HG02981 (cell line): Measurements from ENCODE around the gene GSTT2.
"Not testable (repeated sequence)": the region's sequence is repeated elsewhere in the genome, so short reads cannot be mapped to it uniquely, and the experiment has no call there.

Experiments
- ATAC-seq: cut with Tn5 transposase; IDR thresholded peaks from one replicate; pipeline ENCODE4 v1.9.1; 2021; ENCODE audit warnings: mild to moderate bottlenecking, moderate library complexity; ENCODE audit not compliant: unreplicated experiment

GSTT2 gene

GRCh38 chr22:23974345-23974744 is 5.6 kb upstream of the GSTT2 start, which contains the start of gene DDT:
TSS of gene DDT (minus strand) at chr22:23974441. CDS start at chr22:23974414, 27 bp downstream.
- ATAC-seq: peak; percentile 92

DNA sequence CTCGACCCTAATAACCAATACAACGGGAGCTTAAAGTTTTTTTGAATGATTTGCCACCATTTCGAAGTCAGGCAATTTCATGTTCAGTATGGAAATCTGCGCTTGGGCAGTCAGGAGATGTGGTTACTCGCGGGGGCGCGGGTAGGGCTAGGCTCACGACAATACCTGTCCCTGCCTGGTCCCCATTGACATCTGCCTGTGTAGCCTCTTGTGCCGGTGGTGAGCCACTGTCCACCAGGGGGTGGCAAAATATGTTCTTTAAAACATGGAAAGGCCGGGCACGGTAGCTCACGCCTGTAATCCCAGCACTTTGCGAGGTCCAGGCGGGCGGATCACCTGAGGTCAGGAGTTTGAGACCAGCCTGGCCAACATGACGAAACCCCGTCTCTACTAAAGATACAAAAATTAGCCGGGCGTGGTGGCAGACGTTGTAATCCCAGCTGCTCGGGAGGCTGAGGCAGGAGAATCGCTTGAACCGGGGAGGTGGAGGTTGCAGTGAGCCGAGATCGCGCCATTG is 5.0 kb upstream of the GSTT2 start:
- ATAC-seq: peak; percentile 25

DNA sequence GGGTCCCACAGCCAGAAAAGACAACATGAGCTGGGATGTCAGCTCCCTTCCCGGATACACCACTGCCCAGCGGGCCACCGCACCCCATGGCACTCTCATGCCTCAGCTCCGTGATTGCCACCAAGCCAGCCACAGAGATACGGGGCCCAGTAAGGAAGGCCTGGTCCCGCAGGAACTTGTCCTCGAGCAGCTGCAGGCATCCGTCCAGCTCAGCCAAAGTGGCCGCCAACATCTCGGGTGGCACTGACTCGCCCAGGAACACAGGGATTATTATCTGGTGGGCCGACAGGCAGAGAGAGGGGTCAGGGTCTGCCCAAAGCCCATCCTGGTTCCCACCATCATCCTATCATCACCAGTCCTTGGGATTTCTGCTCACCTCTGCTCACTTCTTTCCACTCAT is 2.6 kb upstream of the GSTT2 start:
- not testable (repeated sequence) for ATAC-seq

DNA sequence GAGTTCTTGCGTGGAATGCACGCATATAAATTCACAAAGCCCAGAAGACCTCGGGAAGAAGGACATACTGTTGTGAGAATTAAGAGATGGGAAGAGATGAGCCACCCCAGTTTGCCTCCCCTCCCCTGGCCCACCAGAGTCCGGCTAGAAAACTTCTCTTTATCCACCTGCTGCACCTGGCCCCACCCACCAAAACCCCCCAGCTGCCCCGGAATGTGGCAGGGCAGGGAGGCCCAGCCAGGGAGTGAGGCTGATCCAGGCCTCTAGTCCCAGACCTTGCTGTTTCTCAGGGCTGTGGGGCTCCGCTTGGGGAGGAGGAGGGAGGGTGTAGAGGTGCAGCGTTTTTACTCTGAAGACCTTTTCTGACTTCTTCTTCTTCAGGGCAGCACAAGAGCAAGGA is 633 bp downstream of the GSTT2 start:
- not testable (repeated sequence) for ATAC-seq

DNA sequence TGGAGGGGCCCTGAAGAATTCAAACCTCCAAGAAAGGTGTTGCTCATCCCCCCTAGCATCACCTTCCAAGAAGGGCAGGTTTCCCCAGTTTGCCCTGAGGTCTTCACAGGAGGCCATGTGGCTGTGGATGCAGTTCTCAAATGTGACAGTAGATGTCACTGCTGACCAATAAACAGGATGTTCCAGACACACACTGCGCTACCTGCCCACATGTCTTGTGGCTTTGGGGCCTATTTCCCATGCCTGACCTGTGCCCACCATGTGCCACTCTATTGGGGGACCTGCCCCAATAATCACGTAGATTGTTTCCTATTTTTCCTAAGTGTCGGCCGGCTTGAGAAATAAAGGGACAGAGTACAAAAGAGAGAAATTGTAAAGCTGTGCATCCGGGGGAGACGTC is 4.5 kb downstream of the GSTT2 start:
- ATAC-seq: no peak

DNA sequence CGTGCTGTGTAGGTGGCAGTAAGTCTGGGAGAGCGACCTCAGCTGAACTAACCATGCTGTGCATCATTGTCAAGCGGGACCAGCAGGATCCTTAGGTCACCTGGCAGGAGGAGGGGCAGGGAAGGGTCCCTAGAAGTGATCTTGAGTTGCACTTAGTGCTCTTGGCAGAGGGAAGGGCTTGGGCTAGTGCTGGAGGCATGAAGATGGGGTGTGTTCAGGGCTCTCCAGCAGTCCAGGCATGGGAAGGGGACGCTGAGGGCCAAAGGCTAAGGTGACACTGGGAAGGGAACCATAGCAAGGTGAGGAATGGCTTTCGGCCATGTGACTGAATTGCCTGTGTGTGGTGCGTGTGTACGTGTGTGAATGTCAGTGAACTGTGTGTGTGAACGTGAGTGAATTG is 6.2 kb downstream of the GSTT2 start:
- not testable (repeated sequence) for ATAC-seq

GRCh38 chr22:23986538-23987178 is 6.7 kb downstream of the GSTT2 start:
- not testable (repeated sequence) for ATAC-seq

DNA sequence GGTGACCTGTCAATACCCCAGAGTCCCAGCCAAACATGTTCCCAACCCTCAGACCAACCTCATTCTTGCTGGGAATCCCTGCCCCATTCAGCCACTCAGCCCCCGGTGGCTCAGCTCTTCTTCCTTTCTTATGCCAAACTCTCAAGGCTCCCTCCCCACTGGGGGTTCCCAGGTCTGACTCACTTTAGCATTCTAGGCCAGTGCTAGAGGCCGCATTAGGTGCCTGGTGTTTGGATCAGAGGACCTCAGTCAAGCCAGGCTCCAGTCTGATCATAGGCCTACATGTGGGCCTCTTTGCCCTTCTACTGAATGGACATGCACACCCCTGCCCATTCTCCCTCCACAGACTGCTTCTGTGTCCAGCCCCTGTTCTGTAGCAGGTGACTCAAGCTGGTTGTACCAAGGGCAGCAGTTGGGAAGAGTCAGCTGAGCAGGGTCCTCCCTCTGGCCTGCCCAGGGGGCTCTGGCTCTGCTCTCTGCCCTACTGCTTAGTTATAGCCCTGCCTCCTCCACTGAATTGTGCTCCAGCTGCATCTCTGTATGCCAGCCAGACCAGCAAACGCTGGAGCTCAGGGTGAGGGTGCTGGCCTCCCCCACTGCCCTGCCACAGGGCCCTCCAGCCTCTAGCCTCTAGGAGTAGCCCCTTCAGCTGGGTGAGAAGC is 9.8 kb downstream of the GSTT2 start:
- not testable (repeated sequence) for ATAC-seq

GRCh38 chr22:23993080-23993479 is 13.1 kb downstream of the GSTT2 start:
- not testable (repeated sequence) for ATAC-seq

DNA sequence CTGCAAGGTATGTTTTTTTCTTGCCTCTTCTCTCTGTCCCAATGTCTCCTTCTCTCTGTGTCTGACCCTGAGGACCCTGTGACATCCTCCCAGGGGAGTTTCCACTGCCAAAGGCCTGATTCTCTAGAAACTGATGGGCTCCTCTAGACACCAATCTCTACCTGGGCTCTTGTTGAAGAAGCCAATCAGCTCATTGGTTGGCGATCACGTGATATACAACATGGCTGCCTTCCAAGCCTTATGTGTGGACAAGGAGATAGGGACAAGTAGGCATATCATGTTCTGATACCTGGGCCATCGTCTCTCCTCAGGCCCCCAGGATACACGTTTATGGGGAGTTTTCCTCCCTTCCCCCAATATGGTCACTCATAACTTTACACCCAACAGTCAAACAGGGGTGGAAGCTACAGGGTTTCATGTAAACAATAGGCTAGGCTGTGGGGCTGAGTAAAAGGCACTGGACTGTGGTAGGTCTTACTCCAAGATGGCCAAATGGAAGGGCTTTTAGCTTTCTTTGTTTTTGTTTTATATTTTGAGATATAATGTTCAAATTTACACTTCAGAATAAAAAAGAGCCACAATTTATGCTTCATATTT is 13.7 kb downstream of the GSTT2 start:
- not testable (repeated sequence) for ATAC-seq

GRCh38 chr22:23997092-23997491 is 17.2 kb downstream of the GSTT2 start:
- ATAC-seq: no peak

DNA sequence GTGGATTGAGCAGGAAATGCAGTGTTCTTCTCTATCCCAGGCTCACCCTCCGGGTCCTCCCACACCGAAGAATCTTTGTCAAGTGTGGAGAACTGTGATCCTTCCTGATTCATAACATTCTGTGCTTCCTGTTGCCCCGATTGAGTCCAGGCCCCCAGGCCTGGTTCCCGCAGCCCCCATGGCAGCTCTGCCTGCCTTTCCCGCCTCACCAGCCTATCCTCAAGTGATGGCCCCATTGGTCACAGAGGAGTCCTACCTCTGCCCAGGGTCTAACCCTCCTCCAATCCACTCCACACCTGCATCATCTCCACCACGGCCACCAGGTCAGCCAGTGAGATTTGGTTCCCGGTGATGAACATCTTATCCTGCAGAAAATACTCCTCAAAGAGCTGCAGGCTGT is 19.8 kb downstream of the GSTT2 start:
- not testable (repeated sequence) for ATAC-seq

DNA sequence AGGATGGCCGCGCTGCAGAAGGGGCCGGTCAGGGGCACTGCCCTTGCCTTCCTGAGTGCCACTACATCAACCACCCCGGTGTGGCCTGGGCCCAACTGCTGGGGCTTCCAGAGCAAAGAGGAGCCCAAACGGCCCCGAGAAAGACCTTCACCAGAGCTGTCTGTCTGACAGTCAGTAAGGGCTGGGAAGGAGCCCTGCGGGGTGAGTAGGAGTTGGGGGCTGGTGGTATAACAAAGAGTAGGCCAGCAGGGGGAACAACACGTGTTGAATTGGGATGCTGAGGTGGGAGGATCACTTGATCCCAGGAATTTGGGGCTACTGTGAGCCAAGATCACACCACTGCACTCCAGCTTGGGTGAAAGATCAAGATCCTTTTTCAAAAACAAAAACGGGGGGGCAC is 21.4 kb downstream of the GSTT2 start:
- ATAC-seq: no peak

GRCh38 chr22:24002272-24002671 is 22.3 kb downstream of the GSTT2 start:
- ATAC-seq: no peak

- no peak for ATAC-seq
Measured at GRCh38 chr22:24002851-24003250, 22.9 kb downstream of the GSTT2 start.

- no peak for ATAC-seq
Measured at GRCh38 chr22:24003887-24004286, 24.0 kb downstream of the GSTT2 start.

DNA sequence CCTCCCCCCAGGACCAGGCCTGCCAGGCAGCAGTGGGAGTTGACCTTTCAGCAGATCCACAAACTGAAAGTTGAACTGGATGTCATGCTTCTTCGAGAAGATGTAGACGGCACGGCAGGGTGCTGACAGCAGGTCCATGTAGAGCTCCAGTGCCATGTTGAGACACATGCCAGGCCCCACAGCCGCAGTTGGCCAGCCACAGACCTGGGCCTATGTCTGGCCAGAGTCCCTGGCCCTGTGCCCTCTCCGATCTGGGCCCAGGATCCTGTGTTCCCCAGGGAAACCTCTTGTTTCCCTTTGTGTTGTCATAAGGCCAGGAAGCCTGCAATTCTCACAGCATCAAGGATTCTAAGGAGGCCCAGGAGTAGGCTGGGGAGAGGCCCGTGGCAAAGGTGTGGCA is 25.3 kb downstream of the GSTT2 start, which contains the start of gene GSTT4:
TSS of gene GSTT4 (minus strand) at position 253 of the 400 bp plus-strand sequence. CDS start at position 156, 97 bp downstream.
- ATAC-seq: no peak

DNA sequence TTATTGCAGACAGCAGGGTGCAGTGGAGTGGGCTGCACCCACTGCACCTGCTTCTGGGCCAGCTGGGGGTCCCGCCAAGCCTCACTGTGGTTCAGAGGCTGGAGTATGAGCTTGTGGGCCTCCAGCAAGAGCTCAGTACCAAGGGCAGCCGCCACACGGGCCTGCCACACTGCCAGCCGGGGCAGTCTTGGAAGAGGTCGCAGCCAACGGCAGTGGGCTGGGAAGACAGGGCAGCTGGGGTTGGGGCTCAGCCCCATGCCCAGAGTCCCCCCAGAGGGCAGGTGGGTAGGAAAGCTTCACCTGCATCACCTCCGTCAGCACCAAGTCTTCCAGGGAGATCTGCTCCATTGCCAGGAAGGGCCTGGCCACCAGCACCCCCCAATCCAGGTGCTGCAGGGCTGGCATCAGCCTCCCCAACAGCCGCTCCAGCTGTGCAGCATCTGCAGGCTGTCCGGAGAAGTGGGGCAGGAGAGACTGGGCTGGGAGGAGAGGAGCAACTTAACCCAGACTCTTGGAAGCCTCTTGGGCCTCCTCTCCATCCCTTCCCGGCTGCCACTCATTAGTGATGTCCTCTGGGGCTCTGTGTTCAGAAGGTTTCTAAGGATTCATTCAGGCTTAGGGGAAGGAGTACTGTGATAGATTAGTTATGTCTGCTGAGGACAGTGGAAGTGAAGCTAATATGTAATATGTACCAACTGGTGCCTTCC is 26.4 kb downstream of the GSTT2 start:
- ATAC-seq: no peak

DNA sequence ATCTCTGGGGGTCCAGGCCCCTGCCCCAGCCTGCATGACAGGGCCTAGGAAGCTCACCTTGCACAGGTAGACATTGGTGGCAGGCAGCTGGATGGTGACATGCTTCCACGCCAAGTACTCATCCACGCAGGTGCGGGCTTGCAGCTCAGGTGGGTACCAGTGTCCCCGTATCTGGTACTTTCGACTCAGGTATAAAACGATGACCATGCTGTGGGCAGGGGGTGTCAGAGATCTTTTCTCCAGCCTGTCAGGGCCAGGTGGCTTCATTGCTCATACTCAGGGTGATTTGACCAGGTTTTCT is 26.9 kb downstream of the GSTT2 start:
- ATAC-seq: no peak

DNA sequence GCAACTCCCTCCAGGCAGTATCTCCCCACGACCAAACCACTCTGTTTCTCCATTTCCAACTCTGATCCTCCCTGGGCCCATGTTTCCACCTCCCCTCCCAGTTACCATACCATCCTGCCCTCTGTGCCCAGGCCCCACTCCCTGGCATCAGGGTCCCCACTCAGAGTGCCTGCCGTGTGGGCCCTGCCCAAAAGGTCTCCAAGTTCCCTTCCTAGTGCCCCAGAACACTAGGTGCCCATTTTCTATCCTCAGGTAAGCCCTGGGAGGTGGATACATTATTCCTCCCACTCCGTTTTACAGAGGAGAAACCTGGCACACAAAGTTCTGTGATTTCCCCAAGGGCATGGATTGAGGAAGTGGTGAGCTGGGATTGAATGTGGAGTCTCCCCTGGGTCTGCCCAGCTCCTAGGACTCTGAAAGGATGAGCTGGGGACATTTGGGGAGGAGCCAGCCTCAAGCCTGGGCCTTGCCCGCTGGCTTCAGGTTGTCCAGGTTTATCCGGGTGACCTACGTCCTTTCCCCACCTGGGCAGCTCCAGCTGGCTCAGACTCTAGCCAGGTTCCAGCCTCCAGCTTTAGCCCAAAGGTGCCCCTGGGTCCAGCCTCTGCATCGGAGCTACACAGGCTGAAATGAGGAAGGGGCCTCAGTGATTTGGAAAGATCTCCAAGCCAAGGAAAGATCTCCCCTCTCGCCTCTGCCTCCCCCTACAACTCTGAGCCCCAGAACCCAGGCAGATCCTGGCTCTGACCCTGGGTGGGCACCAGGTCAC is 27.5 kb downstream of the GSTT2 start:
- ATAC-seq: no peak

GRCh38 chr22:24008022-24008283 is 28.0 kb downstream of the GSTT2 start:
- no peak for ATAC-seq
